SK-N-SH treated with all-trans-retinoic acid at 6 μM for 48 hours (cell line): ENCODE data around the gene CLIP3.

Experiments used
- ATAC-seq: fragments of 200-7000 bp; cut with Tn5 transposase; 3 replicates; pipeline ENCODE4 v1.9.1; 2020; ENCODE audit warnings: mild to moderate bottlenecking, moderate library complexity
- ARNTL ChIP-seq: fragments of 450-650 bp; formaldehyde crosslinking; IDR thresholded peaks from 2 replicates; pipeline ENCODE4 v1.5.0; 2020; ENCODE audit warnings: low read depth, mild to moderate bottlenecking, moderate library complexity, borderline replicate concordance
- BACH2 ChIP-seq: fragments of 250-450 bp; sonication (Bioruptor Pico); IDR thresholded peaks from 2 replicates; pipeline ENCODE4 v1.9.0; 2021; ENCODE audit warnings: mild to moderate bottlenecking, borderline replicate concordance
- CREB5 ChIP-seq: fragments of 250-450 bp; sonication (Bioruptor Pico); IDR thresholded peaks from 2 replicates; pipeline ENCODE4 v1.5.1; 2020; ENCODE audit warnings: low read depth, mild to moderate bottlenecking, moderate library complexity
- CSDC2 ChIP-seq: fragments of 250-450 bp; sonication (Bioruptor Pico); IDR thresholded peaks from 2 replicates; pipeline ENCODE4 v1.5.0; 2020; ENCODE audit warnings: mild to moderate bottlenecking, moderate library complexity
- CSRNP3 ChIP-seq: fragments of 250-450 bp; sonication (Bioruptor Pico); IDR thresholded peaks from 2 replicates; pipeline ENCODE4 v1.5.1; 2021; ENCODE audit warnings: mild to moderate bottlenecking, moderate library complexity
- ESRRG ChIP-seq: fragments of 250-450 bp; sonication (Bioruptor Pico); IDR thresholded peaks from 2 replicates; pipeline ENCODE4 v1.6.1; 2021; ENCODE audit warnings: mild to moderate bottlenecking
- ISL1 ChIP-seq: fragments of 250-450 bp; sonication (Bioruptor Pico); IDR thresholded peaks from 2 replicates; pipeline ENCODE4 v2.1.2; 2022; ENCODE audit warnings: mild to moderate bottlenecking, moderate library complexity
- OSR1 ChIP-seq: fragments of 250-450 bp; sonication (Bioruptor Pico); IDR thresholded peaks from 2 replicates; pipeline ENCODE4 v1.8.0; 2022; ENCODE audit warnings: moderate library complexity, mild to moderate bottlenecking, inconsistent platforms
- PATZ1 ChIP-seq: fragments of 250-450 bp; sonication (Bioruptor Pico); IDR thresholded peaks from 2 replicates; pipeline ENCODE4 v1.8.0; 2020; ENCODE audit warnings: mild to moderate bottlenecking, moderate library complexity, borderline replicate concordance
- POU6F1 ChIP-seq: fragments of 250-450 bp; sonication (Bioruptor Pico); IDR thresholded peaks from 2 replicates; pipeline ENCODE4 v1.8.0; 2021; ENCODE audit warnings: low read depth, mild to moderate bottlenecking, moderate library complexity, borderline replicate concordance
- PPARA ChIP-seq: fragments of 250-450 bp; sonication (Bioruptor Pico); IDR thresholded peaks from 2 replicates; pipeline ENCODE4 v1.5.0; 2020; ENCODE audit warnings: mild to moderate bottlenecking, borderline replicate concordance
- RARB ChIP-seq: fragments of 250-450 bp; sonication (Bioruptor Pico); IDR thresholded peaks from 2 replicates; pipeline ENCODE4 v1.8.0; 2021; ENCODE audit warnings: mild to moderate bottlenecking, moderate library complexity
- SNAI2 ChIP-seq: fragments of 250-450 bp; sonication (Bioruptor Pico); IDR thresholded peaks from 2 replicates; pipeline ENCODE4 v1.5.0; 2020; ENCODE audit warnings: mild to moderate bottlenecking, moderate library complexity
- TCF4 ChIP-seq: fragments of 250-450 bp; sonication (Bioruptor Pico); IDR thresholded peaks from 2 replicates; pipeline ENCODE4 v1.8.0; 2021; ENCODE audit warnings: mild to moderate bottlenecking, moderate library complexity, borderline replicate concordance
- TOX ChIP-seq: fragments of 250-450 bp; sonication (Bioruptor Pico); IDR thresholded peaks from 2 replicates; pipeline ENCODE4 v1.8.0; 2021; ENCODE audit warnings: mild to moderate bottlenecking, moderate library complexity, borderline replicate concordance
- TSHZ2 ChIP-seq: fragments of 250-450 bp; sonication (Bioruptor Pico); IDR thresholded peaks from 2 replicates; pipeline ENCODE4 v1.5.0; 2020; ENCODE audit warnings: mild to moderate bottlenecking, moderate library complexity
- ZC3H10 ChIP-seq: fragments of 250-450 bp; sonication (Bioruptor Pico); IDR thresholded peaks from 2 replicates; pipeline ENCODE4 v1.5.1; 2021; ENCODE audit warnings: mild to moderate bottlenecking, moderate library complexity
- ZFP3 ChIP-seq: fragments of 250-450 bp; sonication (Bioruptor Pico); IDR thresholded peaks from 2 replicates; pipeline ENCODE4 v1.5.0; 2020; ENCODE audit warnings: mild to moderate bottlenecking, moderate library complexity
- ZFP30 ChIP-seq: fragments of 450-650 bp; formaldehyde crosslinking; IDR thresholded peaks from 2 replicates; pipeline ENCODE4 v1.5.0; 2022; ENCODE audit warnings: mild to moderate bottlenecking, moderate library complexity
- ZNF565 ChIP-seq: fragments of 450-650 bp; formaldehyde crosslinking; conservative IDR thresholded peaks from 2 replicates; pipeline ENCODE4 v1.5.0; 2020; ENCODE audit warnings: low read depth, mild to moderate bottlenecking, moderate library complexity
- ZNF70 ChIP-seq: fragments of 450-650 bp; formaldehyde crosslinking; IDR thresholded peaks from 2 replicates; pipeline ENCODE4 v1.5.0; 2020; ENCODE audit warnings: mild to moderate bottlenecking, moderate library complexity
- ZNF8 ChIP-seq: fragments of 450-650 bp; formaldehyde crosslinking; IDR thresholded peaks from 2 replicates; pipeline ENCODE4 v1.5.0; 2020; ENCODE audit warnings: mild to moderate bottlenecking, moderate library complexity

Gene CLIP3

GRCh38 chr19:36060430-36060829, 27.8 kb upstream of the CLIP3 start:
- ATAC-seq: peak; percentile 96
- TF ChIP-seq ESRRG (CRISPR knock-in tag): no peak
- TF ChIP-seq ZNF8 (CRISPR knock-in tag): no peak
- no peak for TF ChIP-seq BACH2 (CRISPR knock-in tag)
- TF ChIP-seq TCF4 (CRISPR knock-in tag): no peak
- TF ChIP-seq POU6F1 (CRISPR knock-in tag): no peak

- TF ChIP-seq TSHZ2 (CRISPR knock-in tag): no peak
- TF ChIP-seq ZNF8 (CRISPR knock-in tag): no peak
- no peak for TF ChIP-seq PATZ1 (CRISPR knock-in tag)
- TF ChIP-seq POU6F1 (CRISPR knock-in tag): no peak
- no peak for TF ChIP-seq SNAI2 (CRISPR knock-in tag)
- TF ChIP-seq ZFP30: no peak
- TF ChIP-seq ZC3H10 (CRISPR knock-in tag): no peak
- TF ChIP-seq PPARA (CRISPR knock-in tag): no peak
- no peak for TF ChIP-seq ZNF70 (CRISPR knock-in tag)
- TF ChIP-seq ARNTL (CRISPR knock-in tag): no peak
- no peak for TF ChIP-seq TOX
- no peak for TF ChIP-seq CREB5 (CRISPR knock-in tag)
- no peak for TF ChIP-seq RARB (CRISPR knock-in tag)
- no peak for TF ChIP-seq BACH2 (CRISPR knock-in tag)
- TF ChIP-seq ZNF565: no peak
- no peak for TF ChIP-seq CSRNP3
- TF ChIP-seq CSDC2 (CRISPR knock-in tag): no peak
- TF ChIP-seq ZFP3: no peak
- no peak for TF ChIP-seq ISL1 (CRISPR knock-in tag)
- no peak for TF ChIP-seq OSR1 (CRISPR knock-in tag)
Observed at GRCh38 chr19:36059180-36059910, 26.7 kb upstream of the CLIP3 start.

More at GRCh38 chr19:36059180-36059910, 26.7 kb upstream of the CLIP3 start:
- ATAC-seq: no peak
